ENCODE measurements around the gene USP2.

Gene USP2

DNA sequence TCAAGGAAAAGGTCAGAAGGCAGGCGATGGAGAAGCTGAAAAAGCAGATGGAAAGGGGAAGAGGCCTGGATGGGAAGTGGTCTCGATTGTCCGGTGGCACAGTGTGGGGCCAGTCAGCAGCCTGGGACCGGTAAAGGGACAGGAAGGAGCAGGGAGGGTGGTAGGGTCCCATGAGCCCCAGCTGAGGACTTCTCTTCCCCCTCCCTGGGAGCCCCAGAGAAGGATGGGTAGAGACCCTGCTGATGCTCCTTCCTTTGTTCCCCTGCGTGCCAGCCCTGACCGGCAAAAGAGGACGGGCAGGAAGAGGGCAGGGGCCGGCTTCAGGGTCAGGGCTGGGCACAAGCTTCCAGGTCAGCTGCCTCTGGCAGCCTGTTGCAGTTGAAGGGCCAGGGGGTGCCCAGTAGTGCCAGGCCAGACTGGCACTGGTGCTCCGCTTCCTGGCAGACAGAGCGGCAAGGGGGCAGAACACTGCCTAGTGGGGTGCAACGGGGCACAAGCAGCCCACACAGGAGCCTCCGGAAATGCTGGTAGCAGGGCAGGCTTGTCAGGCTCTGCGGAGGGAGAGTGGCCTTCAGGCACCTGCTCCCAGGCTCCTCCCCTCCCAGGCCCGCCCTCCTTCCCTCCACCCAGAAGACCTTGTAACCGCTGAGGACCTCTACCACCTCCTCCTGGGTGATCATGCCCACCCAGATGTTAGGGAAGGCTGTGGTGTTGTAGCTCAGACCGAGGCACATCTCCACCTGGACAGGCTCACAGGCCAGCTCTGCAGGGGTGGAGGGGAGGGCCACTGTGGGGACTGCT, 40.1 kb downstream of the USP2 start:
- DNase-seq (ENCODE audit: low spot score): no peak

DNA sequence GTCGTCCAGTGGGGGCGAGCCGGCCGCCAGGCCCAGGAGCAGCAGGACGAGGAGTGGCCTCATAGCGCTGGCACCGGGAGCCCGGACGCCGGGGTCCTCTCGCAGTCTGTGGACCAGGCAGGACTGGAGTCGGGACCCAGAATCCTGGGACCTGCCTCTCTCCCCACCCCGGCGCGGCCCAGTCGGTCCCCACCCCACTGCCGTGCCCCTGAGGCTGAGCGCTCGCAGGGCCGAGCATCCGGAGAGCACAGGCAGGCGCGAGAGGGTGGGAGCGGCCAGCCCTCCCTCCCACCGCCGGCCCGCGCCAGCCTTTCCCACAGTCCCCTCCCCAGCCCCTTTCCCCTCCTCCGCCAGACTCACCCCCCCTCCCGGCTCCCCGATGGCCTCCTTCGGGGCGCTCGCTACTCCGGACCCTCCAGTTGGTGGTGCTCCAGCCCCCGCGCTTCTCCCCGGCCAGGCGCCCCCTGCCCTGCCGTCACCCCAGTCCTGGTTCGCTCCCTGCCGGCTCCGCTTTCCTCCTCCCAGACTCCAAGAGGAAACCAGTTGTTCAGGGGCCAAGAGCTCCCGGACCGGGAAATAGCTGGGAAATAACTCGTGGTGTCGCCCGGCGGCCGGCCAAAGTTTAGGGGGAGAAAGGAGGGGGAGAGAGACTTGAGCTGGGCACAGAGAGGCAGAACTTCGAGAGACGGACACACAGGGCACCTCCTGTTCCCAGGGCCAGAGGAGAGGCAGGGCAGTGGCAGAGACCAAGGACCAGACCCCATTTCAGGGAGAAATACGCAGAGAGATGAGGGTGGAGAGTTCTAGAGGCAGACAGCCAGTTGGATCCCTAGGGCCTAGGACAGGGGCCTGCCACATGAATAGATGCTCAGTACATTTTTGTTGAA, 40.9 kb downstream of the USP2 start, which contains the start of gene C1QTNF5:
C1QTNF5 (minus strand) TSS at position 549 of the 887 bp plus-strand sequence; CDS start at position 63, 486 bp downstream.
- DNase-seq (ENCODE audit: low spot score): no peak

DNA sequence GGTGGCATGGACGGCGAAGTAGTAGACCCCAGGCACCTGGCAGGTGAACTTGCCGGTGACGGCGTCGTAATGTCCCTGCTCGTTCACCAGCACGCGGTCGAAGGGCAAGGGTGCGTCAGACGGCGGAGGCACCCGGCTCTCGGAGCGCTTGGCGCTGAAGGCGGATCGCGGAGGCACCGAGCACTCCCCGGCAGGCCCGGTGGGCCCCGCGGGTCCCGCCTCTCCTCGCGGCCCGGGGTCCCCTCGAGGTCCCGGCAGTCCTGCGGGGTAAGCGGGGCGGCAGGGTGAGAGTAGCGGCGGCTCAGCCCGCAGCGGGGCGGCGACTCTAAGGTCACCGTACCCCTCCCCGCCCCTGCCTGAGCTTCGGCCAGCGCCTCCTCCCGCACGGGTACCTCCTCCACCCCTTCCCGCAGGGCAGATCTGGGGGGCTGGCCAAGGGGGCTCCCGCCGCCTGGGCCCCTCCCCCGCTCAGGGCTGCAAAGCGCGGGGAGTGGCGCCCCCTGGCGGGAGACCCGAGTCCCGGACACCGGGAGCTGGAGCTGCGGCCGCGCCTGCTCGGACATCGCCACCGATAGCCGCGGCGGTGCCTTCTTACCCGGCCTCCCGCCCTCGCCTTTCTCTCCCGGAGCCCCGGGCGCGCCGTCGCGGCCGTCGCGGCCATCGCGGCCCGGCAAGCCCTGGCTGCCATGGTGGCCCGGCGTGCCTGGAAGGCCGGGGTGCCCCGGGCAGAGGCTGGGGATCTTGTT, 41.7 kb downstream of the USP2 start:
- DNase-seq (ENCODE audit: low spot score): peak; percentile 88

DNA sequence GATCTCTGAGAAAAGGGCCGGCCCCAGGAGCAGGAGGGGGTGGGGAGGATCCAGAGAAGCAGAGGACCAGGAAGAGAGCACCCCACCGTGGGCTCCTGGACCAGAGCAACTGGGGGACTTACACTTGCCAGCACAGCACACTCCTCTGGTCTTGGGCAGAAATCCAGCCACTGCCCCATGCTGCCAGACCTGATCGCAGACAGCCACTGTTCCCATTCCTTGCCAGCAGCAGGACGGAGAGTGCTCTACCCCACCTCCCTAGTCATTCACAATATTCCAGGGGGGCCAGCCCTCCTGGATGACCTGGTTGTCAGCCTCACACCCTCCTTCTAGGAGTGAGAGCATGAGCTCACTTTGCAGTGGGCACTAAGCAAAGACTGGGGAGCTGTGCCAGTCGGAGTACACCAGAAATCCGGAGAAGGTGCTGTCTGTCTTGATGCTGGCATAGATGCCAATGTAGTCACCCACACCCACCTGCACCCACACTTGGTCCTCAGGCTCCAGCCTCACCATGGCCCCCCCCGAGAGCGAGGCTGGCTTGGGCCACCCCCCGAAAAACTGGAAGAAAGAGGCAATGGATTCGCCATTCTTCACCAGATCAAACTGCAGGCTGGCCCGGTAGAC, 42.4 kb downstream of the USP2 start:
- no peak for DNase-seq (ENCODE audit: low spot score)

DNA sequence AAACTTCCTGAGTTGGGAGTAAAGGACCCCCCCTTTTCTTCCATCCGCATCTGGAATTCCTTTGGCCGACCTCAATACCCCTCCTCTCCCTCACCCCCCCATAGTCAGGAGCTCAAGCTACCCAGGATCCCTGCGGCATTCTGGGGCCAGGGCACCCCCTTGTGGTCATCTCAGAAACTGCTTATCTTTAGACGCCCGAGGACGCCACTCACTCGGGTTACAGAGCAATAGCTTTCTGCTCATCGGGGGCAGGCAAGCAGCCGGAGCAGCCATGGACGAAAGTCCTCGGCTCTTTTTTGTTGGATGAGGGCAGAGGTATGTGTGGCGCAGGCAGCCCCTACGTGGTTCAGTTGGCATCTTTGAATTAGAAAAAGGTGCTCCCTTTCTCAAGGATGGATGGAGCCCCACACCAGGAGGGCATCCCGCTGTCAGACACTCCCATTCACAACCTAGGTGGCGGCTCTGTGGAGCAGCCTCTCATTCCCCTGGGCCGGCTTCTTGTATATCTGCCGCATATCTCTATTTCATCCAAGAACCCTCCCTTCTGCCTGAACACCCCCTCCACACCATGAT, 43.1 kb downstream of the USP2 start:
- peak; percentile 93 for DNase-seq (ENCODE audit: low spot score)

DNA sequence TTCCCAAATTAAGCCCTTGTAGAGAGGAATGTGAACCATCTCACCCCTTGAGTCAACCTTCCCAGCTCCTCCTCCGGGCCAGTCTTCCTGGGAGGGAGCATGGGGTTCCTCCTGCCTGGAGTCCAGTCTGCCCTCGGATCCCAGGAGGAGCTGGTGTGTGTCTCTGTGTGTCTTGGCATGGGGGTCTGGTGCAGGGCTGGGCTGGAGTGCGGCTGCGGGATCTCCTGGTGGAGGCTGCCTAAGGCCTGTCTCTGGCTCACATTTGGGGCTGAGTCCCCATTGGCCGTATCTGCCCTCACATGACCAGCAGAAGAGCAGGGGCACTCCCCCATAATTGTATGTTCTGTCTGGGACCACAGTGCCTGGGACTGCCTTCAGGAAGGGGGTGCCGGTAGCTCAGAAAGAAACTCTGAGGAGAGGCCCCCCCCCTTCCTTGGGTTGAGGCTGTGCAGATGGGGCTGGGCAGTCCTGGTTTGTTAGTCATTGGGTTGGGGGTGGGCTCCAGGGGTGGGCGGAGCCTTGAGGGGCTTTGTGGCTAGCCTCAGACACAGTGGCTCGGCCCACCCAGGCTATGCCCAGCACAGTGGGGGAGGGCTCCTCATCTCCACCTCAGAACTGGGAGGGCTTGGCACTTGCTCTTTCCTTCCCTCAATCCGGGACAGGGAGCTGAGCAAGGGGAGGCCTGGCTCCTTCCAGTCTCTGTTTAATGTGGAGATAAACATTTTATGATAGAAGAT, 43.7 kb downstream of the USP2 start:
- no peak for DNase-seq (ENCODE audit: low spot score)

DNA sequence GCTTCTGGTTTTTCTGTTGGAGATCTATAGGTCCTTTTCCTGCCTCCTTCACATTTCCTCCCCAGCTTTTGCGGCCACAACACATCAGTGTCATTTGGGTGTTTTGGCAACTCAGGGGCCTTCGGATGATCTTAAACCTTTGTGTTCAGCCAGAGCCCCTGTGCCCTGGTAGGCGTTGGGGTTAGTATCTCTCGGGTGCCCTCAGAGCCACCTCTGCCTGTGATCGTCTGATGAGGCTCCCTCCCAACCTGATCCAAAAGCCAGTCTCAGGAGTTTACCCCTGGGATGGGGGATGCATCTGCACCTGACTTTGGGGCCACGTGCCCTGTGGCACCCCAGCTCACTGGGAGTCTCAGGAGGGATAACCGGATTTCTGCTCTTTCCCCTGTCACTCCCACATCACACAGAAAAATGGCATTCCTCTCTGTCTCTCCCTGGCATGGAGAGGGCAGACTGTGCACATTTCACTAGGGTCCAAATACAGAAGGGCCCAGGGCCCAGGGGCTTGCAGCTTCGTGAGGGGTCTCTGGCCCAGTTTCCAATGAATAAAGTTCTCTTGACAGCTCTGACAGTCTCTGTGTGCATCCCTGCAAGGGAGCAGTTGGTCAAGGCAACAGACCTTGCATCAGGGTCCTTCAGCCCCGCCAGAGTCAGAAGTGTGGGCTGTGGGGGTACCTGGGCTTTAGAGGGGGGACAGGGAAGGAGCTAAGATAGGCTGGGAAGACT, 44.6 kb downstream of the USP2 start:
- DNase-seq (ENCODE audit: low spot score): no peak

DNA sequence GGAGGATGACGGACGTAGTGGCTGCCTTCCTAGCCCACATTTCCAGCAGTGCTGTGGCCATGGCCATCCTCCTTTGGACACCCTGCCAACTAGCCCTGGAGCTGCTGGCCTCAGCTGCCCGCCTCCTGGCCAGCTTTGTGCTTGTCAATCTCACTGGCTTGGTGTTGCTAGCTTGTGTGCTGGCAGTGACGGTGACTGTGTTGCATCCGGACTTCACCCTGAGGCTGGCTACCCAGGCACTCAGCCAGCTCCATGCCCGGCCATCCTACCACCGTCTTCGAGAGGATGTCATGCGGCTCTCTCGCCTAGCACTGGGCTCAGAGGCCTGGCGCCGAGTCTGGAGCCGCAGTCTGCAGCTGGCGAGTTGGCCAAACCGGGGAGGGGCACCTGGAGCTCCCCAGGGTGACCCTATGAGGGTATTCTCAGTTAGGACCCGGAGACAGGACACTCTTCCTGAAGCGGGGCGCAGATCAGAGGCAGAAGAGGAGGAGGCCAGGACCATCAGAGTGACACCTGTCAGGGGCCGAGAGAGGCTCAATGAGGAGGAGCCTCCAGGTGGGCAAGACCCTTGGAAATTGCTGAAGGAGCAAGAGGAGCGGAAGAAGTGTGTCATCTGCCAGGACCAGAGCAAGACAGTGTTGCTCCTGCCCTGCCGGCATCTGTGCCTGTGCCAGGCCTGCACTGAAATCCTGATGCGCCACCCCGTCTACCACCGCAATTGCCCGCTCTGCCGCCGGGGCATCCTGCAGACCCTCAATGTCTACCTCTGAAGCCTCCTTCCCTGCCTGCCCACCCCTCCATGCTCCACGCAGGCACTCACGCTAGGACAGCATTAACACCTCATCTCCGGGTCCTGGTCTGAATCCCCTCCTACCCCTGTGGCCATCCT, 45.6 kb downstream of the USP2 start:
- DNase-seq (ENCODE audit: low spot score): no peak

DNA sequence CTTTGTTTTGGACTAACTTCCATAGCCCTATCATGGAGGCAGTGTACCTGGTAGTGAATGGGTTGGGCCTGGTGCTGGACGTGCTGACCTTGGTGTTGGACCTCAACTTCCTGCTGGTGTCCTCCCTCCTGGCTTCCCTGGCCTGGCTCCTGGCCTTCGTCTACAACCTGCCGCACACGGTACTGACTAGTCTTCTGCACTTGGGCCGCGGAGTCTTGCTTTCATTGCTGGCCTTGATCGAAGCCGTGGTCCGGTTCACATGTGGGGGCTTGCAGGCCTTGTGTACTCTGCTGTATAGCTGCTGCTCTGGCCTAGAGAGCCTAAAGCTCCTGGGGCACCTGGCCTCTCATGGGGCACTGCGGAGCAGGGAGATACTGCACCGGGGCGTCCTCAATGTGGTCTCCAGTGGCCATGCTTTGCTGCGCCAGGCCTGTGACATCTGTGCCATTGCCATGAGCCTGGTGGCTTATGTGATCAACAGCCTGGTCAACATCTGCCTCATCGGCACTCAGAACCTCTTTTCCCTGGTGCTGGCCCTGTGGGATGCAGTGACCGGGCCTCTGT, 46.3 kb downstream of the USP2 start:
- no peak for DNase-seq (ENCODE audit: low spot score)

DNA sequence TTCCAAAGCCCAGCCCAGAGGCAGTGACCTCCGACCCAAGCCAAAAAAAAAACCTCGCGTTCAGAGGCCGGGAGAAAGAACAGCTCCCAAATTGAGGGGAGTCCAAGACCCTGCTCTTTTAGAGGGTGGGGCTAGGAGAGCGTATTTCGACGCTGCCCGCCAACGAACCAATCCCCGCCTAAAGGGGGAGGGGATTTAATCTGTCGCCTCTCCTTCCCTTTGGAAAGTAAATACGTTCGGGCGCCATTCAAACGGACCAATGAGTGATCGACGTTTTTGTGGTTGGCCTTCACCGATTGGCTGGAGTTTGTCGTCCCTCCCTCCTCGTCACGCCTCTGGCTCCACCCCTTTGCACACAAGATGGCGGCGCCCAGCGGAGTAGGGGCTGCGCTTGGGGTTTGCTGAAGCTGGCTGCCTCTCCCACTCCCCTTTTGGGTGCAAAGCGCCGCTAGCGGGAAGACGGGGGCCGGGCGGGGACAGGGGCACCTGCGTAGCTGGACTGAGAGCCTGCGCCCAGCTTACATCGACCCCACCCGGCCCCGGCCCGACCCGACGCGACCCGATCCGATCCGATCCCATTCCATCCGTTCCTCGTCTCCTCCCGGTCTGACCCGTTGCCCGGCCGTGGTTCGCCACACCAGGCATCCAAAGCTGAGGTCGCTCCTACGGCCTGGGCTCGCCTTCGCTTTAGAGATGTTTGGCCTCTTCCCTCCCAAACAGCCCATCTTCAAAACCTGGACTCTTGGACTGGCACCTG, 47.1 kb downstream of the USP2 start, which contains the start of gene RNF26:
RNF26 (plus strand) TSS at position 354 of the 757 bp plus-strand sequence. CDS start 596 bp downstream, outside the sequence.
- DNase-seq (ENCODE audit: low spot score): peak; percentile 98

DNA sequence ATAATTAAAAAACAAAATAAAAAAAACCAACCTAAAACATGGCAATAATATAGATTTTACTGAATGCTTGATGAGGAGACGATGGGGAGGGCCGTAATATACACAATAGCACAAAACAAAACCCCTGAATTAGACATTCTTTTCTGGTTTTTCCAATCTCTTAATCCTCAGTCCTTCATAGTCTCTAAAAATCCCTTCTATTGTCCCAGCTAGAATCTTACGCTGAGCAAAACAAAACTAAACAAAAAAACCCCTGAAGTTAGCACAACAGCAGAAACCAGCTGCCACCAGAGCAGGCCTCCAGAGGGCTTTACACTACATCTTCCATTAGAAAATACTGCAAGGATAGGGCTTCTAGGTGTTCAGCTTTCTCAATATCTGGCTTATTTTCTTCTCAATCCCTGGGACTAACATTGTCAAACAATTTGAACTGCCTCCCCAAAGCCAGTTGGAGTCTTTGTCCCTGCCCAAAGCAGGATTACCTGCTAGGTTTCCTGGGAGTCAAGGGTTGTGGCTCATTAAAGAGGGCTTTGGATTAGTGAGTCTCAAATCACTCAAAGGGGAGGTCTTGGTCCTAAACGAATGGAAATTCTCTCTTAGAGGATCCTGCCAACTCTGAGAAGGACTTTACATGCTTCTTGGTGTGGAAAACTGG, 49.3 kb downstream of the USP2 start:
- no peak for DNase-seq (ENCODE audit: low spot score)

DNA sequence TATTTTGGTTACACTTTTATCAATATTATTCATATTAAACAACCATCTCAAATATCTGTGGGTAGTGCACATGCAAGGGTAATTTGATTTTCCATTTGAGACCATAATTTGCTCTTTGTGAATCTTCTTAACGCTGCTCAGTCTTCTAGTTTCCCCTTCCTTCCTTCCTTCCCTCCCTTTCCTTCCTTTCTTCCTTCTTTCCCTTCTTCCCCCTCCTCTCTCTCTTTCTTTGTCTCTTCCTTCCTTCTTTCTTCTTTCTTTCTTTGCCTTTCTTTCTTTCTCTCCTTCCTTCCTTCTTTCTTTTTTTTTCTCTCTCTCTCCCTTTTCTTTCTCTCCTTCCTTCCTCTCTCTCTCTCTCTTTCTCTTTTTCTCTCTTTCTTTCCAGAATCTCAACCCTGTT, 51.3 kb downstream of the USP2 start:
- DNase-seq (ENCODE audit: low spot score): no peak

DNA sequence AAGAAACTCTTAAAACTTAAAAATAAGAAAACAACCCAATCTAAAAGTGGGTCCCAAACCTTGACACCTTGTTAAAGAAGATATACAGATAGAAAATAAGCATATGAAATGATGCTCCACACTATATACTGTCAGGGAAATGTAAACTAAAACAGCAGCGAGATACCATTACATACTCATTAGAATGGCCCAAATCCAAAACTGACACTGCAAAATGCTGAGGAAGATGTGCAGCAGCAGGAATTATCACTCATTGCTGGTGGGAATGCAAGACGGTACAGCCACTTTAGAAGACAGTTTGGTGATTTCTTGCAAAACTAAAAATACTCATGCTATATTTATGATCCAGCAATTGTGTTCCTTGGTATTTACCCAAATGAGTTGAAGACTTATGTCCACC, 52.2 kb downstream of the USP2 start:
- no peak for DNase-seq (ENCODE audit: low spot score)

DNA sequence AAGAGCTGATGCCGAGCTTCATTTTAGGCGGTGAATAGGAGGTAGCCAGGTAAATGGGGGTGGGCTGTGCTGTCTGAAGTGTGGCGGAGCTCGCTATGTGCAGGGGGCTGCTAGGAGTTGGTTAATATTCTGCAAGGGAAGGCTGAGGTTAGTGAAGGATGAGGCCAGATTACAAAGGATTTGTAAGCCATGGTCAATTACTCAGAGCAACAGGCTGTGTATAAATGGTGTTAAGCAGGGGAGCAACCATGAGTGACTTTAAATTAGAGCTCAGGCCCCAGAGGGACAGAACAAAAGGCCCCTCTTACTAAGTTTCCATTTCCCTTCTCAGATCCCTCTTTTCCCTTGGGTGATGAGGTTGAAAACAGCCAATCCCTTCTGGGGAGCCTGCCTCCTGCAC, 57.3 kb downstream of the USP2 start:
- DNase-seq (ENCODE audit: low spot score): no peak

DNA sequence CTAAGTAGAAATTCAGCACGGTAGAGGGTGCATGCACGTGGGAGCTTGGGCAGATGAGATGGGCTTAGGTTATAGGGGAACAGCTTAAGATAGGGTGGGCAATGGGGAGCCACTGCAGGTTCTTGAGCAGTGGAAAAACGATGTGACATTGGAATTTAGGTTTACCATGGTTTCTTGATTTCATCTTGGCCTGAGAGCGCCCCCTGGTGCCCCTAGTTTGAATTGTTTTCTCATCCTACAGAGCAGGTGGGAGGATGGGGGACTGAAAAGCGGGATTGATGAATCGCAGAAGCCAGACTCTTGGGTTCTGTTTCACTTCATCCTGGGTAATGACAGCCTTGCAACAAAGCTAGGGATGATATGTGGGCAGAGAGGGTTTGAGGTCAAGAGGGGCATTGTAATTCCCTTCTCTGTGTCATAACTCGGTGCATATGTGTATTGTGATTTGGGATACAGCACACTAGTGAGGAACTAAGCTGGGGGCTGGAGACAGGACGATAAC, 57.9 kb downstream of the USP2 start:
- peak; percentile 79 for DNase-seq (ENCODE audit: low spot score)

DNA sequence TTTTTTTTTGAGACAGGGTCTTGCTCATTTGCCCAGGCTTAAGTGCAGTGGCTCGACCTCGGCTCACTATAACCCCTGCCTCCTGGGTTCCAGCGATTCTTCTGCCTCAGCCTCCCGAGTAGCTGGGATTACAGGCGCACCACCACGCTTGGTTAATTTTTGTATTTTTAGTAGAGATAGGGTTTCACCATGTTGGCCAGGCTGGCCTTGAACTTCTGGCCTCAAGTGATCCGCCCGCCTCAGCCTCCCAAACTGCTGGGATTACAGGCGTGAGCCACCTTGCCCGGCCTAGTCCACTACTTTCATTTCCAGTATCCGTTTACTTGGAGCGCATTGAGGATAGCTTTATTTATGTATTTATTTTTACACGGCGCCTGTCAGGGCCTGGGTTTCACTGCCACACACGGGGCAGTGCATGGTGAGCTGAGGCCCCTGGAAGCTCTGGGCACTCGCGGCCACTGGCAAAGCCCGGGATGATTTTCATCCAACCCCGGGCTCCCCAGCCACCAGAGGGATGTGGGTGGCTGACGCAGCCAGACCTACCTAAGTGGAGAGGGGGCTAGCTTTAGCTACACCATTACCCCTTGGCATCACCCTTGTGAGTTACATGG, 58.5 kb downstream of the USP2 start:
- no peak for DNase-seq (ENCODE audit: low spot score)

DNA sequence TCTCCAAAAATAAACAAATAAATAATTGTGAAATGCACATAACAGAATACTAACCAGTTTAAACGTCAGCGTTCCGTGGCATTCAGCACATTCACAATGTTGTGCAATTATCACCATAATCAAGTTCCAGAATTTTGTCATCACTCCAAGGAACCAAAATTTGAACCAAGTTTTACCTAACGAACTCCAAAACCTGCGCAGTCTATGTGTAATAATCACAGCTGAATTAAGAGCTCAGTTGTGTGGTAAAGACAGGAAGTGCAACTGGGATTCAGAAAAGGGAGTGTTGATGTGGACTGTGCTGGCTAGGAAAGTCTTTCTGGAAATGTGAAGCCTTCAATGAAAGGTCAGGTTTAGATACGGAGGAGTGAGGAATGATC, 59.1 kb downstream of the USP2 start:
- no peak for DNase-seq (ENCODE audit: low spot score)

All from HuH-7 (cell line).